HG02678 (cell line): Measurements from ENCODE around the gene ST3GAL4.
"Not testable (repeated sequence)": the region's sequence is repeated elsewhere in the genome, so short reads cannot be mapped to it uniquely, and the experiment has no call there.

Experiments
- ATAC-seq: cut with Tn5 transposase; IDR thresholded peaks from one replicate; pipeline ENCODE4 v1.9.1; 2021; ENCODE audit warnings: mild to moderate bottlenecking, moderate library complexity; ENCODE audit not compliant: unreplicated experiment

The ST3GAL4 gene

GRCh38 chr11:126361400-126361799, 5.9 kb downstream of the ST3GAL4 start:
- no peak for ATAC-seq

GRCh38 chr11:126362879-126363655, 7.6 kb downstream of the ST3GAL4 start:
- no peak for ATAC-seq

GRCh38 chr11:126363706-126364248, 8.3 kb downstream of the ST3GAL4 start:
- no peak for ATAC-seq

GRCh38 chr11:126364735-126365134, 9.2 kb downstream of the ST3GAL4 start:
- not testable (repeated sequence) for ATAC-seq

- not testable (repeated sequence) for ATAC-seq
Measured at GRCh38 chr11:126365508-126365907, 10.0 kb downstream of the ST3GAL4 start.

- no peak for ATAC-seq
Measured at GRCh38 chr11:126366064-126366822, 10.8 kb downstream of the ST3GAL4 start.

GRCh38 chr11:126366823-126367654, 11.6 kb downstream of the ST3GAL4 start:
- not testable (repeated sequence) for ATAC-seq

- ATAC-seq: not testable (repeated sequence)
Measured at GRCh38 chr11:126367806-126368205, 12.3 kb downstream of the ST3GAL4 start.

- not testable (repeated sequence) for ATAC-seq
Measured at GRCh38 chr11:126368336-126369119, 13.0 kb downstream of the ST3GAL4 start.

GRCh38 chr11:126370016-126370415, 14.5 kb downstream of the ST3GAL4 start:
- no peak for ATAC-seq

- no peak for ATAC-seq
Measured at GRCh38 chr11:126371595-126371994, 16.1 kb downstream of the ST3GAL4 start.

GRCh38 chr11:126373389-126374066, 18.0 kb downstream of the ST3GAL4 start:
- not testable (repeated sequence) for ATAC-seq

- not testable (repeated sequence) for ATAC-seq
Measured at GRCh38 chr11:126374562-126375300, 19.2 kb downstream of the ST3GAL4 start.

- no peak for ATAC-seq
Measured at GRCh38 chr11:126375726-126376125, 20.2 kb downstream of the ST3GAL4 start.

GRCh38 chr11:126378763-126379162, 23.3 kb downstream of the ST3GAL4 start:
- no peak for ATAC-seq

- ATAC-seq: no peak
Measured at GRCh38 chr11:126380909-126381308, 25.4 kb downstream of the ST3GAL4 start.

- not testable (repeated sequence) for ATAC-seq
Measured at GRCh38 chr11:126381960-126382359, 26.5 kb downstream of the ST3GAL4 start.

- not testable (repeated sequence) for ATAC-seq
Measured at GRCh38 chr11:126382641-126383040, 27.2 kb downstream of the ST3GAL4 start.
